Non-pigmented ciliary epithelial cell (primary cell): ENCODE measurements around the gene FCHSD2.

Experiments
- DNase-seq: peaks from one replicate; pipeline ENCODE4 v3.0.0-alpha.2; 2010; ENCODE audit warnings: low read depth

The FCHSD2 gene

GRCh38 chr11:72968390-72968789, 173.7 kb downstream of the FCHSD2 start:
- no peak for DNase-seq

- DNase-seq, result no peak
These were observed 176.4 kb downstream of the FCHSD2 start for GRCh38 chr11:72965672-72966071.

DNA sequence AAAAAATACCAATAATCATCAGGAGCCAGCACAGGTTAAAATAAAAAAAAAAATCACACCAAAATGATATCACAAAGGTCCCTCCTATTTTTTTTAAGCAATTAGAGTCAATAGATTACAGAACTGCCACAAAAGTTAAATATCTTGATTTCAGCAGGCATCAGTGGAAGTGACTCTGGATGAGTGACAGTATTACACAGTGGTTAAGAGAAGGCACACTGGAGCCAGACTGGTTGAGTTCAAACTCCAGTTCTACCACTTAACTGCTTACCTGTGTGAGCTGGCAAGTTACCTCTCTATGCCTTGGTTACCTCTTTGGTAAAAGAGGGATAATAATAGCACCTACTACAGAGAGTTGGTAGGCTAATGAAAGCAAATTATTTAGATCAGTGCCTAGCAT, 179.4 kb downstream of the FCHSD2 start:
- no peak for DNase-seq

DNA sequence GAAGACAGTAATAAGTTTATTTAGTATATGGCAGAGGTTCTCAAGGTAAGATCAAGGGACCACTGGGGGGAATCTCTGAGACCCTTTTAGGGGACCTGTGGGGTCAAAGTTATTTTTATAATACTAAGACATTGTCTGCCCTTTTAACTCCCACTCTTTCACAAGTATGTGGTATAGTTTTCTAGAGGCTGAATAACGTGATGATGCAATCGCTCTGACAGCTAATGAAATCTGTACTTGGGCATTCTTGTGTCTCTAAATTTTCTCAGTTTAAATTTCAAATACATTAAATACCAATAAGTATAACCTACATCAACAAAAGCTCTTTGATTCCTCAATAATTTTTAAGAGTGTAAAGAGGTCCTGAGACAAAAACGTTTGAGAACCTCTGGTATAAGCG, 180.0 kb downstream of the FCHSD2 start:
- DNase-seq, result no peak

- DNase-seq, result no peak
These were observed 182.0 kb downstream of the FCHSD2 start for GRCh38 chr11:72959998-72960731.

DNA sequence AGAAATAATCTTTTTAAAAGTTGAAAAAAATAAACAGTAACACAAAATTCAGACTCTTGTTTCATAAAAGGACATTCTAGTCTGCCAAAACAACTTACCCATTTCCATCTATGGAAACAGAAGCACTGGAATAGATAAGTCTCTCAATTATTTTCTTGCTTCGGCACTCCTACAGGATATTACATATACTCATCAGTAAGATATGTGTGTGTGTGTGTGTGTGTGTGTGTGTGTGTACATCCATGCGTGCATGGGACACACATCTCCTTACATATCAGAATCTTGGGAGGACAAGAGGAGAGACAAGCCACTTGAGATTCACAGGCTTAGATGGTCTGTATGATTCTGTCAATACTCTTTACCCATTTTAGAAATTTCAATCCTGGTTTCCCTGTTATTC, 183.3 kb downstream of the FCHSD2 start:
- DNase-seq, result no peak

DNA sequence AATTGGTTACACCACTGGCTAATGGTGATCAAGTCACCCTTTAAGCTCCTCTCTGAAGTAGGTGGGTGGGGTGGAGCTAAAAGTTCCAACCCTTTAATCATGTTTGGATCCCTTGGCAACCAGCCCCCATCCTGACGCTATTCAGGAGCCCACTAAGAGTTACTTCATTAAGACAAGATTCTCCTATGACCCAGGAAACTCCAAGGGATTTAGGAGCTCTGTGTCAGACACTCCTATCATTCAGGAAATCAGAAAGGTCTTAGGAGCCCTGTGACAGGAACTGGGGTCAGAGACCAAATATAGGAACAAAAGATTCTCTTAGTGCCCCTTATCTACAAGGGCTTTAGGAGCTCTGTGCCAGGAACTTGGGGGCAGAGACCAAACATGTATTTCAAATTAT, 186.7 kb downstream of the FCHSD2 start:
- no peak for DNase-seq

DNA sequence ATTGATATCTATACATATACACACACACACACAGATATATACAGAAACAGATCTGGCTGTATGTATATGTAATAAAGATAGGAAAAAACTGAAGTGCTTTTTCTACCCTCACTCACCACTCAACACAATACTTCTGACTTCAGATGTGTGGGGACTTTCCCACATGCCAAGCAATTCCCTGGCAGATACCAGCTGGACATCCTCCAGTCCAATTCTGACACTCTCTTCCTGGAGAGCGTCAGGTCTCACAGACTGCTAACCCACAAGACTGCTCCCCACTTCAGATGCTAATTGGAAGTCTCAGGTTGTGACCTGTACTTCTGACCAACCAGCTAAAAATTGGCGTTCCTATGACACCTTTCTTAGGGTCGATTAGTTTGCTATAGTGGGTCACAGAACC, 187.3 kb downstream of the FCHSD2 start:
- DNase-seq, result no peak

DNA sequence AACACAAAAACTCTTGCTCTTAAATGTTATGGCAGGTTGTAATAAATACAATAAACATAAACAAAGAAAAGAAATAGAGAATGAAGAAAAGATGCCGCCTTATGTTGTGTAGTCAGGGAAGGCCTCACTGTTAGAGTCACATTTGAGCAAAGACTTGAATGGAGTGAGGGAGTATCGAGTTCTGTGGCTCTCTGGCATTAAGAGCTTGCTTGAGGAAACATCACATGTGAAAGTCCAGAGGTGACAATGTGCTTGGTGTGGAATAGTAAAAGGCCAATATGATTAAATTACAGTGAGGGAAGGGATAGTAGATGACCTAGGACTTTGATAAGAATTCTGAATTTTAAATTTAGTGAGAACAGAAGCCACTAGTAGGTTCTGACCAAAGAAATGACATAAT, 188.5 kb downstream of the FCHSD2 start:
- no peak for DNase-seq

DNA sequence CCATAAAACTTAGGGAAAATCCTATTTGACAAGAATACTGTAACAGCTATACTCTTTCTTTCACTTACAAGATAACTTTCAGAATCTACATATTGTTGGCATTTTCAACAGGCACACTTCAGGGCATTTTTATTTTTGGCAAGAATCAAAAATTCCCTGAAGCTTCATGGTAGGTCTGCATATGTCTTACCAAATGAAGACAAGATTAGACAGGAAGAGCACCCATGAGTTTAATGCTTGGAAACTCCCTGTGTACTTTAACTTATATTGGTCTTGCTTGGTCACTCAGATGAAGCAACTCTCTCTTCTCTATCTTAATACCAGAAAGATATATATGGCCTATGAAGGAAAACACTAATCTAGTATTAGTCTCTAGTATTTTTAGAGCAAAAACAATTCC, 190.2 kb downstream of the FCHSD2 start:
- DNase-seq, result no peak

DNA sequence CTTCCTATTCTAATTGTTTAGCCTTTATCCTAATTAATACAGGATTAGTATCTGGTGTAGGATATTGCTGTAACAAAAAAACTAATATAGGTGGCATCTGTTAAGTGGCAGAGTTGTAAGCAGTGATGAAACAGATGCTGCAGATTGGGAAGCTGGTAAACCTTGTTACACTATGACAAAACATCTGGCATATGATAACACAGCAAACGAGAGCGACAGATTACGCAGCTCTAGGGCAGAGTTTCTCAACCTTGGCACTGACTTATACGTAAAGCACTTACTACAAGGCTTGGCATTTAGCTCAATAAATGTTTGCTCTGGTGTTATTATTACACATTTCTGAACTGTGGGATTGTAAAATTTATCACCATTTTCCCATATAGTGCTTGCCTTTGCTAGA, 190.9 kb downstream of the FCHSD2 start:
- DNase-seq, result no peak

GRCh38 chr11:72950685-72951084, 191.4 kb downstream of the FCHSD2 start:
- no peak for DNase-seq

- no peak for DNase-seq
These were observed 194.9 kb downstream of the FCHSD2 start for GRCh38 chr11:72947229-72947628.

DNA sequence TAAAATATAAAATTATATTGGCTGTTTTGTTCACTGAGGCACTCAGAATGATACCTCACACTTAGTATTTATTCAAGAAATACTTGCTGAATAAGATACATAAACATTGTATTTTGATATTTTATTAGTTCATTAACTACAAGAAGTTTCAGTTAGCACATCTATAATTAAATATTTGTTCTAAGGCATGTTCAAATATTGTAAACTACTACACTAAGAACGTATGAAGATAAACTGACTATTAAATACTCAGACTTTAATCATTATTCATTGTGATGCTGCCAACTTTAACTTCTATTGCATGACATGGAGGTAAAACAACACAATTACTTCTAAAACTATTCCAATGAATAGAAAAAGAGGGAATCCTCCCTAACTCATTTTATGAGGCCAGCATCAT, 198.5 kb downstream of the FCHSD2 start:
- DNase-seq, result no peak

GRCh38 chr11:72940417-72940816, 201.7 kb downstream of the FCHSD2 start:
- no peak for DNase-seq

- DNase-seq, result no peak
These were observed 203.1 kb downstream of the FCHSD2 start for GRCh38 chr11:72939031-72939430.

DNA sequence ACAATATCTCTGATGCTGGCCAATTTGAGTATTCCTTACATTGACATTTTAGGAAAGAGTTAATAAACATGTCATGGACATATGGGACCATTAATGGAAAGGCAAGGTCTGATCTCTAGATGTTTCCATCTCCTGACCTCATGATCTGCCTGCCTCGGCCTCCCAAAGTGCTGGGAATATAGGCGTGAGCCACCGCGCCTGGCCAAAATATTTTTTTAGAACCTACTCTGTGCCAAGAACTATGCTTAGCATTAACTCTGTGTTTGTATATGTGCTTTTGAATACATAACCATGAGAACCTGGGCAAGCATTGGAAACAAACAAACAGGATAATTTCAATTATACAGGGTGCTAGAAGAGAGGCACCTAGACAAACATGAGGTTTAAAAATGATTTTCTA, 204.7 kb downstream of the FCHSD2 start:
- DNase-seq, result no peak

- DNase-seq, result no peak
These were observed 206.4 kb downstream of the FCHSD2 start for GRCh38 chr11:72935700-72936099.

GRCh38 chr11:72932132-72932570, 210.0 kb downstream of the FCHSD2 start:
- no peak for DNase-seq

- DNase-seq, result no peak
These were observed 212.1 kb downstream of the FCHSD2 start for GRCh38 chr11:72930008-72930407.

- no peak for DNase-seq
These were observed 212.9 kb downstream of the FCHSD2 start for GRCh38 chr11:72929256-72929655.

DNA sequence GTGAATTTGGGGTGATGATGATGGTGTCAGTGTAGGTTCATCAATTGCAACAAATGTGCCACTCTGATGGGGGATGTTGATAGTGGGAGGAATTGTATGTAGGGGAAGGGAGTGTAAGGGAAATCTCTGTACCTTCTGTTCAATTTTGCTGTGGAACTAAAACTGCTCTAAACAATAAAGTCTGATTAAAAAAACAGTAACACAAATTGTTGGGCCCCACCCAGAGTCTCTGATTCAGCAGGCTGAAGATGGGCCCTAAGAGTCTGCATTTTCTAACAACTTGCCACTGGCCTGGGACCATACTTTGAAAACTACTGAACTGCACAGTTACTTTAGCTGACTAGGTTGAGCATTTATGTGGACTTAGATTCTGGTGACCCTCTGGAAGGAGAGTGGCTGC, 214.7 kb downstream of the FCHSD2 start:
- no peak for DNase-seq

DNA sequence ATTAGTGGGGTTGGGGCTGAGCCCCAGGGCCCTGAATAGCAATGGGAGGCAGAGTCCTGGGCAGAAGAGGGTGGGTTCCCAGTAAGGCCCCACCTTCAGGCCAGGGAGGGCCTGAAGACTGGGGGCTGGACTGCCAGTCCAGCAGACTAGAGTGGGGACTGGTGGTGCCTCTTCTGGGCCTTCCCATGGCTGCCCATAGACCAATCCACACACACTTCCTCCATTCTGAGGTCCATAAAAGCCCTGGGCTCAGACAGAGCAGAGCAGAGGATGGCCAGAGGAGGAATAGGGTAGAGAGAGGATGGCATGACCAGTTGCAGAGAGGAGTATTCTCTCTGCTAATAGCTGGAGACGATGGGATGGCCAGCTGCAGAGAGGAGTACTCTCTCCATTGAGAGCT, 216.0 kb downstream of the FCHSD2 start:
- no peak for DNase-seq

DNA sequence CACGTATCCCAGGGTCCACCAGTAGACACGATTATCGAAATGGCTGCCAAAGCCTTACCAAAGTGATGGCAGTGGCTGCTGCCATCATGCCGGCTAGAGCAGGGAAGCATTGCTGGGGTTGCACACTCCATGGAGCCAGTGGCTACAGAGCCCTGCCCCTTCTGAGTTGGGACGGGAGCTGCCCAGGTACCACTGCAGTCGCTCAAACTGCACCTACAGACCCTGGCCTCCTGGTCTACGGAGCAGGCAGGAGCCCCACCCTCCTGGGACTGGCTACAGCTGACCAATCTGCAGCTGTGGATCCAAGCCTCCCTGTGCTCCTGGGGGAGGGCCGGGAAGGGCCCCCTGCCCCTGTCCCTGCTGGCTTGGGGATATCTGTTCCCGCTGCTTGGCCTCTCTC, 216.5 kb downstream of the FCHSD2 start:
- no peak for DNase-seq
